Thoracic aorta (tissue), 2 donors: ENCODE data around the gene PCDH12. TPM values are rescaled to one million over a fixed set of nuclear protein-coding genes. Genes with fewer than 3 reads are reported as not detected.

Experiments
- ATAC-seq: fragments of 150-250 bp; one replicate; pipeline ENCODE4 v1.8.0; 2017; ENCODE audit warnings: low read depth; ENCODE audit not compliant: insufficient number of reproducible peaks, low FRiP score
- DNase-seq: peaks from one replicate; pipeline ENCODE4 v3.0.0-alpha.2; 2020; ENCODE audit warnings: low spot score
- H3K27ac ChIP-seq, 2 donors: fragments of 200-600 bp; sonication (generic); 1 replicate in 1 of 2; 2 replicates in 1 of 2; pipeline ENCODE4 v1.5.1; 2016; ENCODE audit warnings: mild to moderate bottlenecking in 2 of 2, moderate library complexity in 2 of 2
- H3K27me3 ChIP-seq: fragments of 200-600 bp; sonication (generic); replicated peaks from 2 replicates; pipeline ENCODE4 v1.6.0; 2016; ENCODE audit warnings: mild to moderate bottlenecking; ENCODE audit not compliant: insufficient read depth
- H3K36me3 ChIP-seq: fragments of 200-600 bp; sonication (generic); one replicate; pipeline ENCODE4 v1.5.1; 2016
- H3K4me1 ChIP-seq, 2 donors: fragments of 200-600 bp; sonication (generic); 1 replicate in 1 of 2; 2 replicates in 1 of 2; pipeline versions ENCODE4 v1.5.1 to v1.6.0; 2016; ENCODE audit warnings: low read depth in 2 of 2, mild to moderate bottlenecking in 1 of 2; ENCODE audit not compliant: control insufficient read depth in 1 of 2
- H3K4me3 ChIP-seq: fragments of 200-600 bp; sonication (generic); 2 replicates; pipeline ENCODE4 v1.5.1; 2016; ENCODE audit warnings: mild to moderate bottlenecking
- H3K9me3 ChIP-seq: fragments of 200-600 bp; sonication (generic); 2 replicates; pipeline ENCODE4 v1.5.1; 2016
- total RNA-seq, 2 donors: library from RNA; depleted of rRNA; stranded (reverse); fragments of >200 nt; gene quantifications; one replicate each; pipeline versions ENCODE4 v1.1.0 to v1.2.3, GENCODE V29; 2016
- TF ChIP-seq, protein P1 (sequence below): fragments of 200-600 bp; sonication (generic); IDR thresholded peaks from one replicate; pipeline ENCODE4 v1.5.1; 2019; ENCODE audit warnings: antibody characterized with exemption

The PCDH12 gene
- total RNA-seq = 1 to 10 TPM; 5.1 to 5.2 TPM

DNA sequence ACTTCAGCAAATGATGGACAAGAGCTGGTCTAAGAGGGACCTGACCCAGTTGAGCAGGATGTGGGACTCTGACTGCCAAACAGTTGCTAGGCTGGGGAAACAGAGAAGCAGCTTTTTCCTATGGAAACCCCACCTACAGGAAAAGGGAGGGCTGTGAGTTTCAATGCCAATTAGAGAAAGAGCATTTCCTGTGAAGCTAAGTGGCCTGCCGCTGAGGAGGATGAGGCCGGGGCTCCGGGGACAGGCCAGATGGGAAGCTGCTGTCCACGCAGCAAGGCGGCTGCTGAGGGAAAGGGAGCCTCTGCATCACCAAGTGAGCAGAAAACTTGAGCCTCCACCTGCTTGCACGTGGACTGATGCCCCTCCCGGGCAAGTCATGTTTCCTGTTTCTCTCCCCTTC, at the start of gene PCDH12:
PCDH12 (minus strand) TSS at position 90 of the 400 bp plus-strand sequence. CDS start 351 bp downstream, outside the sequence.
- H3K36me3 ChIP-seq = no peaks in the 10 kb centered on the region
- TF ChIP-seq, protein P1, sequence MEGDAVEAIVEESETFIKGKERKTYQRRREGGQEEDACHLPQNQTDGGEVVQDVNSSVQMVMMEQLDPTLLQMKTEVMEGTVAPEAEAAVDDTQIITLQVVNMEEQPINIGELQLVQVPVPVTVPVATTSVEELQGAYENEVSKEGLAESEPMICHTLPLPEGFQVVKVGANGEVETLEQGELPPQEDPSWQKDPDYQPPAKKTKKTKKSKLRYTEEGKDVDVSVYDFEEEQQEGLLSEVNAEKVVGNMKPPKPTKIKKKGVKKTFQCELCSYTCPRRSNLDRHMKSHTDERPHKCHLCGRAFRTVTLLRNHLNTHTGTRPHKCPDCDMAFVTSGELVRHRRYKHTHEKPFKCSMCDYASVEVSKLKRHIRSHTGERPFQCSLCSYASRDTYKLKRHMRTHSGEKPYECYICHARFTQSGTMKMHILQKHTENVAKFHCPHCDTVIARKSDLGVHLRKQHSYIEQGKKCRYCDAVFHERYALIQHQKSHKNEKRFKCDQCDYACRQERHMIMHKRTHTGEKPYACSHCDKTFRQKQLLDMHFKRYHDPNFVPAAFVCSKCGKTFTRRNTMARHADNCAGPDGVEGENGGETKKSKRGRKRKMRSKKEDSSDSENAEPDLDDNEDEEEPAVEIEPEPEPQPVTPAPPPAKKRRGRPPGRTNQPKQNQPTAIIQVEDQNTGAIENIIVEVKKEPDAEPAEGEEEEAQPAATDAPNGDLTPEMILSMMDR = no peak
- H3K4me3 ChIP-seq = peak within 1 kb of the TSS; percentile 29
- no peak for DNase-seq
- no peaks in the 10 kb centered on the region for H3K9me3 ChIP-seq
- H3K27me3 ChIP-seq = no peaks in the 10 kb centered on the region
- no peak for ATAC-seq
- H3K4me1 ChIP-seq = peaks cover 6 to 29% of the 10 kb centered on the region in 2 donors
- H3K27ac ChIP-seq = peak within 1 kb of the TSS in 1 of 2 donors; percentile 10

DNA sequence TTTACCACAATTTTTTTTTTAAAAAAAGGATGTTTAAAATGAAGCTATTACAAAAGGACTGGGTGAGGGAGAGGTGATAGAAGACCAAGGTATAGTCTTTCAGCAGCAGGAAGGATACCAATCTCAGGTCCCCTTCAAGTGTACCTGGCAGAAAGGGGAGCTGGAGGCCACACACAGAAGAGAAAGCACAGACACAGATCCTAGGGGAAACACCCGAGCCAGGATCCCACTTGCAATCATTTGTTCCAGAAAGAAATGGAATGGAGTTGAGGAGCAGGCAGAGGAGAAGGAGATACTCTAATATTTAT, 49.2 kb upstream of the PCDH12 start:
- Histone ChIP-seq H3K27ac (no peak overlapping the region), H3K27me3 (no peaks in the 10 kb centered on the region), H3K4me3 (no peak overlapping the region), H3K9me3 (no peaks in the 10 kb centered on the region), H3K4me1 (peaks cover 2 to 8% of the 10 kb centered on the region in 2 donors), H3K36me3 (peaks cover 22% of the 10 kb centered on the region)
- TF ChIP-seq, protein P1 = no peak
- DNase-seq = no peak
- ATAC-seq = no peak

DNA sequence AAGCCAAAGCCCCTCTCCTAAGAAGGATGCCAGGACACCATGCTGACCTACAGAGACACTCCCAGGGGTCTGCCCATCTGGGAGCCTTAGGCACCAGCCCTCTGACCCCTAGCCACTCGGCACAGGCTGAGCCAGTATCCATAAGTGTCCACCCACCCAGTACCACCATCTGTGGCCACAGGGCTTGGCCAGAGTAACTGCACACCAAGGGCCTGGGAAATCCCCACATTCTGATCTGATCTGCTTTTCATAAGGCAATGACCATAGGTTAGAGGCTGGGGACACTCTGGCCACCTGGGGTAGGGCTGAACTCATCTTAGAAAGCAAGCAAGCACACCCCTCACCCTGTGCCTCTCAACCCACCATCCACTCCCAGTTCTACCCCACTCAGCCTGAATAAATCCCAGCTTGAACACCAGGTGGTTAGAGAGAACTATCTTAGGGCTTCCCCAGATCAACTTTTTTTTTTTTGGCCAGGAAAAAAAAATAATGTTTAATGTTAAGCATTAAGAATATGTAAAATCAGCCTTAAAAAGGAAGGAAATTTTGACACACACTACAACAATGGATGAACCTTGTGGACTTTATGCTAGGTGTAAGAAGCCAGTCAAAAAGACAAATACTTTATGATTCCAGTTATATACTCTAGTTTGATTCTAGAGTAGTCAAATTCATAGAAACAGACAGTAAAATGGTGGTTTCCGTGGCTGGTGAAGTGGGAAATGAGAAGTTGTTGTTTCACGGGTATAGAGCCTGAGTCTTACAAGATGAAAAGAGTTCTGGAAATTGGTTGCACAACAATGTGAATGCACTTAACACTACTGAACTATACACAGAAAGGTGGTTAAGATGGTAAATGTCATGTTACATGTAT, 48.6 kb upstream of the PCDH12 start:
- TF ChIP-seq, protein P1 = no peak
- H3K36me3 ChIP-seq = peaks cover 22% of the 10 kb centered on the region
- no peak for DNase-seq
- peaks cover 0 to 6% of the 10 kb centered on the region in 2 donors for H3K4me1 ChIP-seq
- no peak overlapping the region for H3K4me3 ChIP-seq
- H3K9me3 ChIP-seq = no peaks in the 10 kb centered on the region
- no peaks in the 10 kb centered on the region for H3K27me3 ChIP-seq
- no peak overlapping the region for H3K27ac ChIP-seq
- no peak for ATAC-seq

DNA sequence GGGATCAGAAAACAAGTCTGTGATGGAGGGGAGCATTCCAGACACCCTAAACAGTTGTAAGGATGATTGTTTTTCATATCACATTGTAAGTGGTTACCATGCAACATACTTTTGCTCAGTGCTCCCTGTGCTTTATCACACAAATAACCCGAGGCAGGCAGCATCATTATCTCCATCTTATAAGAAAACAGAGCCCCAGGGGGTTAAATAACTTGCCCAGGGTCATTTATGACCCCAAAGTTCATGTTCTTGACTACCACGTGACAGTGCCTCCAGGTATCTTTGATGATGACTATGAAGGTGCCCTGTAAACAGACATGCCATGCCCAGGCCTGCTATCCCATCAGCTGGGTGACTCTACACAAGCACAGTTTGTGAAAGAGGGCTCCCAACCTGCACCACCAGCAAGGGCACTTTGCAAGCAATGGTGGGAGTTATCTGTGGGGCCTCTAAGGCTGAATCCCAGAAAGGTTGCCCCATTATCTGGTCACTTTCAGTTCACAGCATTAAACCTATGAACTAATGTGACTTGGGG, 45.3 kb upstream of the PCDH12 start:
- ATAC-seq (no peak), DNase-seq (no peak)
- Histone ChIP-seq H3K36me3 (peaks cover 24% of the 10 kb centered on the region), H3K4me3 (no peak overlapping the region), H3K27ac (no peak overlapping the region), H3K27me3 (no peaks in the 10 kb centered on the region), H3K4me1 (peaks cover 0 to 12% of the 10 kb centered on the region in 2 donors), H3K9me3 (no peaks in the 10 kb centered on the region)
- TF ChIP-seq, protein P1 = no peak

DNA sequence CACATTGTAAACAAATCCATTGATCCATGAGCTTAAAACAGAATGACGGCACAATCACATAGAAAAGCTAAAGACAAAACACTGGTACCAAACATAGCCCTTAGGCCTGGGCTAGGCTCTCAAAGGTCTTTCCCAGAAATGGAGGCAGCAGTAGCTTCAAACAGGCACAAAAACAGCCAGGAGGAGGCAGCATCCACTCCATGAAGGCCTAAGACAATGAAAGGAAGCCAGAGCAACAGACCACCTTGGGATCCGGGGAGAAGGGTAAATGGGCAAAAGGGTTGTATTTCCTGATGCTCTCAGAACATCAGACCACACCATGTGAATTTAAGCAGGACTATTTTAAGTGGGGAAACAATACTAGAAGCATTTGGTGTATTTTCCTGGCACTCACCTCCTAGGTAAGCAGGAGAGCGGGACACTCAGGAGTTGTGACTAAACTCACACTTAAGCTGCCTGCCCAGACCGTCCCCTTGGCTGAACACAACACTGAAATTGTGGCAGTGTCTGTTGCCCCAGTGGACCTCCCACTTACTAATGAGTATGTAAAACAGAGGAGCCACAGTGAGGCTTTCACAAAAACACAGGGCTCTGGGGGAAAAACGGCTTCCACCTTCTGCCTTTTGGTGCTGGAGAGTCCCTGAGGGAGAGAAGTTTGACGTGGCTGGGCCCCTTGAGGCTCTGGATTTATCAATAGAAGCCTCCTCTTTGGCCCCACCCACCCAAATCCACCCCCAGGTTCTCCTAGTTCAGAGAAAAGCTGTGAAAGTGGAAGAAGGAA, 42.9 kb upstream of the PCDH12 start:
- TF ChIP-seq, protein P1 = no peak
- peak overlapping the region; percentile 66 to 73 for H3K27ac ChIP-seq
- DNase-seq (no peak), ATAC-seq (no peak)
- H3K27me3 ChIP-seq = no peaks in the 10 kb centered on the region
- H3K36me3 ChIP-seq = peaks cover 20% of the 10 kb centered on the region
- peaks cover 0 to 12% of the 10 kb centered on the region in 2 donors for H3K4me1 ChIP-seq
- no peaks in the 10 kb centered on the region for H3K9me3 ChIP-seq
- H3K4me3 ChIP-seq = no peak overlapping the region
